ENCODE data around the gene TRDMT1. TPM values are rescaled to one million over a fixed set of nuclear protein-coding genes. Genes with fewer than 3 reads are reported as not detected.
A peak's percentile ranks its signal among the peaks of the same experiment; 100 is the strongest.

The TRDMT1 gene
- total and polyA plus RNA-seq, 2 donors (not counting 1 experiment from before 2014, with no cell fraction given): 5.8 to 7.0 TPM

DNA sequence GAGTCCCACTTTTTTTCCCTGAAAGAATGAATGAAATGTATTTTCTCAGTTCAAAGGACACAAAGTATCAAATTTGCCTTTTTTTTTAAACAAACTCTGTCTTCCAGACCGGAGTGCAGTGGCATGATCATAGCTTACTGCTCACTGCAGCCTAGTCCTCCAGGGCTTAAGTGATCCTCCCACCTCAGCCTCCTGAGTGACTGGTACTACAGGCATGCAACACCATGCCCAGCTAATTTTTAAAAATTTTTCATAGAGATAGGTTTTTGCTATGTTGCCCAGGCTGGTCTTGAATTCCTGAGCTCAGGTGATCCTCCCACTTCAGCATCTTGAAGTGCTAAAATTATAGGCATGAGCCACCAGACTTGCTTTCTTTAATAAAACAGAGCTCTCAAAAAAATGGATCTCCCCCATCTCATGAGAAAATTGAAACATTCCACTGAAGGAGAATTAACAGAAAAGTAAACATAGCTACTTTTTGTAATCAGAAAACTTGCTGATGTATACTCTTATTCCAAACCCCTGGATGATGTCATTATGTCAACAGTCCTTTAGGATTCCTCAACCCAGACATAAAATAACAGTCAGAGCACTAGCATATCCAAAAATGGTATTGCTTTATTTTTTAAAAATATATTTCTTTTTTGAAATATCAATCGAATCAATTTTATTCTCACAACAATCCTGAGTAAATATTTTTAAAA, 12.3 kb upstream of the TRDMT1 start:
- Histone ChIP-seq H3K27ac (ENCODE audit: insufficient read depth, low read length) (peak overlapping the region; percentile 96), H3K4me3 (replicated peaks in 1 of 4; ENCODE audit: control extremely low read depth in 1 of 4, insufficient read depth in 1 of 4, low read depth in 3 of 4, low read length in 4 of 4) (no peak overlapping the region), H3K4me2 (ENCODE audit: extremely low read depth, insufficient read depth, low read length) (peak overlapping the region; percentile 11), H3K36me3 (ENCODE audit: control insufficient read depth, insufficient read depth, low read length) (no peaks in the 10 kb centered on the region), H3K4me1 (ENCODE audit: control insufficient read depth, extremely low read depth, insufficient read depth, low read length) (peaks cover 37% of the 10 kb centered on the region), H3K9ac (ENCODE audit: insufficient read depth, low read length) (no peak overlapping the region), H4K20me1 (ENCODE audit: control insufficient read depth, extremely low read depth, insufficient read depth, low read length) (no peaks in the 10 kb centered on the region), H2AFZ (ENCODE audit: low read length) (no peak overlapping the region), H3K79me2 (ENCODE audit: control insufficient read depth, insufficient read depth, low read length) (no peaks in the 10 kb centered on the region), H3K9me3 (ENCODE audit: control insufficient read depth, insufficient read depth, low read depth, low read length) (no peaks in the 10 kb centered on the region), H3K27me3 (ENCODE audit: control insufficient read depth, insufficient read depth, low read length) (no peaks in the 10 kb centered on the region)
- TF ChIP-seq EZH2 (IDR thresholded peaks at IDR 0.05; ENCODE audit: low read length, missing control alignments): no peak
- TF ChIP-seq, protein P1, sequence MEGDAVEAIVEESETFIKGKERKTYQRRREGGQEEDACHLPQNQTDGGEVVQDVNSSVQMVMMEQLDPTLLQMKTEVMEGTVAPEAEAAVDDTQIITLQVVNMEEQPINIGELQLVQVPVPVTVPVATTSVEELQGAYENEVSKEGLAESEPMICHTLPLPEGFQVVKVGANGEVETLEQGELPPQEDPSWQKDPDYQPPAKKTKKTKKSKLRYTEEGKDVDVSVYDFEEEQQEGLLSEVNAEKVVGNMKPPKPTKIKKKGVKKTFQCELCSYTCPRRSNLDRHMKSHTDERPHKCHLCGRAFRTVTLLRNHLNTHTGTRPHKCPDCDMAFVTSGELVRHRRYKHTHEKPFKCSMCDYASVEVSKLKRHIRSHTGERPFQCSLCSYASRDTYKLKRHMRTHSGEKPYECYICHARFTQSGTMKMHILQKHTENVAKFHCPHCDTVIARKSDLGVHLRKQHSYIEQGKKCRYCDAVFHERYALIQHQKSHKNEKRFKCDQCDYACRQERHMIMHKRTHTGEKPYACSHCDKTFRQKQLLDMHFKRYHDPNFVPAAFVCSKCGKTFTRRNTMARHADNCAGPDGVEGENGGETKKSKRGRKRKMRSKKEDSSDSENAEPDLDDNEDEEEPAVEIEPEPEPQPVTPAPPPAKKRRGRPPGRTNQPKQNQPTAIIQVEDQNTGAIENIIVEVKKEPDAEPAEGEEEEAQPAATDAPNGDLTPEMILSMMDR (conservative IDR thresholded peaks at IDR 0.05 in 1 of 2, IDR thresholded peaks at IDR 0.05 in 1 of 2; ENCODE audit: low read depth in 1 of 2, low read length in 2 of 2): no peak
- DNase-seq (ENCODE audit: low read depth in 2 of 2): peak; percentile 70 to 79

DNA sequence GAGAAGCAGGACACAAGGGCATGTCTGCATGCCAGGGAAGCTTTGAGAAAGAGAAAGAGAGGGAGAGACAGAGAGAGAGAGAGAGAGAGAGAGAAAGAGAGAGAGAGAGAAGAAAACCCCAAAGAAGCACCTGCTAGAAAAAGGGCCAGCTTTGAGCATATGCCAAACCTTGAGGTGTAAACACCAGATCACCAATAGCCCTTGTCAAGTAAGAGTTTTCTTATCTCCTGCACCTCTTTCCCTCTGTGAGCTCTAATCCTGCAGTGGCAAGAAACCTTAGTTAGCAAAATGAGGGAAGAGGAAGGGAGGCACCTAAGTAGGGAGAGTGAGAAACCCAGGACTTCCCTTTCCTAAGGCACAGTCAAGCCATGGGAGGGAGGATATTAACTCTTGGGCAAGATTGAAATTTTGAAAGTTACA, 11.3 kb upstream of the TRDMT1 start:
- H3K27ac ChIP-seq (ENCODE audit: insufficient read depth, low read length): no peak overlapping the region

DNA sequence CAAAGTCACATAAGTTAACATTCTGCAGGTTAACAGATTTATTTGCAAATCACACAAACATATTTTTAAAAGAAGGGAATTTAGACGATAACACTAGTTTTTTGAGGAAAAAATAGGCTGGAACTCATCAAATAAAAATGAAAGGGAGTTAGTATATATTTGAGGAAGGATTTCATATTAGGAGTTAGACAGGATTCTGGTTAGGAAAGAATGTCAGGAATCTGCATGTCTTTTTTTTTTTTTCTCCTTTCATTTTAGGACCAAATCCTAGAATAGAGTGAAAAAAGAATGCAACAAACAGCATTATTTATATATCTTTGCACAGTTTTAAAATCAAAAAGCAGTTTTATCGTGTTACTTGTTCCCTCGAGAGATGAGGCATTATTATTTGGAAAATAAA, 8.9 kb upstream of the TRDMT1 start:
- no peak overlapping the region for H2AFZ ChIP-seq (ENCODE audit: low read length)
- no peaks in the 10 kb centered on the region for H3K9me3 ChIP-seq (ENCODE audit: control insufficient read depth, insufficient read depth, low read depth, low read length)
- peak overlapping the region; percentile 70 for H3K4me2 ChIP-seq (ENCODE audit: extremely low read depth, insufficient read depth, low read length)
- no peak for TF ChIP-seq EZH2 (IDR thresholded peaks at IDR 0.05; ENCODE audit: low read length, missing control alignments)
- TF ChIP-seq, protein P1 (conservative IDR thresholded peaks at IDR 0.05 in 1 of 2, IDR thresholded peaks at IDR 0.05 in 1 of 2; ENCODE audit: low read depth in 1 of 2, low read length in 2 of 2): no peak
- no peaks in the 10 kb centered on the region for H3K27me3 ChIP-seq (ENCODE audit: control insufficient read depth, insufficient read depth, low read length)
- H3K4me1 ChIP-seq (ENCODE audit: control insufficient read depth, extremely low read depth, insufficient read depth, low read length): peaks cover 24% of the 10 kb centered on the region
- H3K27ac ChIP-seq (ENCODE audit: insufficient read depth, low read length): peak overlapping the region; percentile 29
- H3K36me3 ChIP-seq (ENCODE audit: control insufficient read depth, insufficient read depth, low read length): no peaks in the 10 kb centered on the region
- H3K4me3 ChIP-seq (replicated peaks in 1 of 4; ENCODE audit: control extremely low read depth in 1 of 4, insufficient read depth in 1 of 4, low read depth in 3 of 4, low read length in 4 of 4): peak overlapping the region in 1 of 4 experiments; percentile 3
- no peak overlapping the region for H3K9ac ChIP-seq (ENCODE audit: insufficient read depth, low read length)
- no peaks in the 10 kb centered on the region for H4K20me1 ChIP-seq (ENCODE audit: control insufficient read depth, extremely low read depth, insufficient read depth, low read length)
- no peaks in the 10 kb centered on the region for H3K79me2 ChIP-seq (ENCODE audit: control insufficient read depth, insufficient read depth, low read length)
- peak; percentile 50 to 67 for DNase-seq (ENCODE audit: low read depth in 2 of 2)

More for the DNA sequence above, 11.3 kb upstream of the TRDMT1 start:
- H3K27me3 ChIP-seq (ENCODE audit: control insufficient read depth, insufficient read depth, low read length): no peaks in the 10 kb centered on the region
- peaks cover 34% of the 10 kb centered on the region for H3K4me1 ChIP-seq (ENCODE audit: control insufficient read depth, extremely low read depth, insufficient read depth, low read length)
- TF ChIP-seq EZH2 (IDR thresholded peaks at IDR 0.05; ENCODE audit: low read length, missing control alignments): no peak
- TF ChIP-seq, protein P1 (conservative IDR thresholded peaks at IDR 0.05 in 1 of 2, IDR thresholded peaks at IDR 0.05 in 1 of 2; ENCODE audit: low read depth in 1 of 2, low read length in 2 of 2): no peak
- H3K36me3 ChIP-seq (ENCODE audit: control insufficient read depth, insufficient read depth, low read length): no peaks in the 10 kb centered on the region
- no peak overlapping the region for H3K9ac ChIP-seq (ENCODE audit: insufficient read depth, low read length)
- no peak for DNase-seq (ENCODE audit: low read depth in 2 of 2)
- H3K9me3 ChIP-seq (ENCODE audit: control insufficient read depth, insufficient read depth, low read depth, low read length): no peaks in the 10 kb centered on the region
- H3K79me2 ChIP-seq (ENCODE audit: control insufficient read depth, insufficient read depth, low read length): no peaks in the 10 kb centered on the region
- no peaks in the 10 kb centered on the region for H4K20me1 ChIP-seq (ENCODE audit: control insufficient read depth, extremely low read depth, insufficient read depth, low read length)
- H3K4me2 ChIP-seq (ENCODE audit: extremely low read depth, insufficient read depth, low read length): no peak overlapping the region
- H2AFZ ChIP-seq (ENCODE audit: low read length): no peak overlapping the region
- no peak overlapping the region for H3K4me3 ChIP-seq (replicated peaks in 1 of 4; ENCODE audit: control extremely low read depth in 1 of 4, insufficient read depth in 1 of 4, low read depth in 3 of 4, low read length in 4 of 4)
